ENCODE measurements around the gene USP32.
"Not testable (repeated sequence)": the region's sequence is repeated elsewhere in the genome, so short reads cannot be mapped to it uniquely, and the experiment has no call there.

Gene USP32

GRCh38 chr17:60176763-60177162, 215.2 kb downstream of the USP32 start:
- DNase-seq (ENCODE audit: low read depth in 3 of 3), result not testable (repeated sequence)

DNA sequence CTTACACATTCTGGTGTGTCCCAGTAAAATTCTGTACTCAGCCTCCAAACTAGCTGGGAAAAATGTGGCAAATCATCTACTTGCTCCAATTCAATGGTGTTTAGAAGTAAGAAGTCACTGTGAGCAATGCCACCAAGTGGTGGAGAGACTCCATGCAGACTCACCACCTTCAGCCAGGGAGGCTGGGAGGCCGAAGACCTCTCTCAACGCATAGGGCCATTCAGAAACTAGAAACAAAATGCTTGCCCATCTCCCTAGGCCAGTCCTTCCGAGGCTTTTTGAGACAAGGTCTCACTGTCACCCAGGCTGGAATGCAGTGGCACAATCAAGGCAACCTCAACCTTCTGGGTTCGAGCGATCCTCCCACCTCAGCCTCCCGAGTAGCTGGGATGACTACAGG, 217.2 kb downstream of the USP32 start:
- not testable (repeated sequence) for DNase-seq (ENCODE audit: low read depth in 3 of 3)

DNA sequence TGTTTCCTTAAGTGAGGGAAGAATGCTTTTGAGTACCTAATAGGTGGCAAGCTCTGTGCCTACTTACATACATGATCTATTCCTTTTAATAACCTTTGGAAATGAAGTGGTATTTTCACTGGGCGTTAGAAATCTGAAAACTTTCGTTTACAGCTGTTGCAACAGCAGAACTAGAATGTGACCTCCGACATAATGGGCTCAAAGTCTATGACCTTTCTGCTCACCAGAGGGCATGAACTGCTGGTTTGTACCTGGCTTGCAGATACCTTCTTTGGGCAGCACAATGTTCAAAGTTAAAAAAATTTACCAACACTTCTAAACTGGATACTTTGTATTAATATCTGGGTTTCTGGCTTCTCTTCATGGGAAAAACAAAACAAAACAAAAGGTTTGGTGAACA, 217.9 kb downstream of the USP32 start:
- DNase-seq (ENCODE audit: low read depth in 3 of 3), result no peak

GRCh38 chr17:60173304-60173819, 218.6 kb downstream of the USP32 start:
- no peak for DNase-seq (ENCODE audit: low read depth in 3 of 3)

GRCh38 chr17:60171753-60172079, 220.2 kb downstream of the USP32 start:
- no peak for DNase-seq (ENCODE audit: low read depth in 3 of 3)

- DNase-seq (ENCODE audit: low read depth in 3 of 3), result no peak
Observed at GRCh38 chr17:60170835-60171752, 220.8 kb downstream of the USP32 start.

GRCh38 chr17:60169921-60170817, 221.8 kb downstream of the USP32 start:
- DNase-seq (ENCODE audit: low read depth in 3 of 3), result no peak

DNA sequence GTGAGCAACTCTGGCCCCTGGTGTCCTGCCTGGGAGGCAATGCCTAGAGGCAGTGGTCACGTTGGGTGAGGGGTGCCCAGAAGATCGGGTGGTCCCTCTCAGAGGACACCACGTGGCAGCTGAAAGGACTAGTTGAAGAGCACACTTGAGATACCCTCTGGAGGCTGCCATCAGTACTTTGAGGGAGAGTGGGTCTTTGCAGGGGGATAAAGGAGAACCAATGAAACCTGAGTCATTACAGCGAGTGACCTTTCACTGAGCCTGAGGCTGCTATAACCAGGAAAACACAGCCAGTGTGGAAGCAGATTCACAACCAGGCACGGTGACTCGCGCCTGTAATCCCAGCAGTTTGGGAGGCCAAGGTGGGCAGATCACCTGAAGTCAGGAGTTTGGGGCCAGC, 223.3 kb downstream of the USP32 start:
- DNase-seq (ENCODE audit: low read depth in 3 of 3), result no peak

GRCh38 chr17:60167065-60167741, 224.7 kb downstream of the USP32 start:
- no peak for DNase-seq (ENCODE audit: low read depth in 3 of 3)

DNA sequence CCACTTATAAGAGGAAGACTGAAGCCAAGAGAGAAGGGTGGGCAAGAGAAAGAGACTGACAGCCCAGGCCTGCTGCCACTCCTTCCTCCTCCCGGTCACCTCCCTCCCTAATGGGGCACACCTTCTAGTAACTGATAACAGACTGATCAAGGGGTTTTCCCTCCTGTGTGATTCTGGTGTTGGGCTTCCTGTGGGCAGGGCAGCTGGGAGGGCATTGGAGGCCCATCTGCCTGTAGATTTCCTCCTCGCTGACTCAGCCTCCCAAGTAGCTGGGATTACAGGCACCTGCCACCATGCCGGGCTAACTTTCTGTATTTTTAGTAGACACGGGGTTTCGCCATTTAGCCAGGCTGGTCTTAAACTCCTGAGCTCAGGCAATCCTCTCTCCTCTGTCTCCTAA, 226.0 kb downstream of the USP32 start:
- no peak for DNase-seq (ENCODE audit: low read depth in 3 of 3)

GRCh38 chr17:60165223-60165622, 226.7 kb downstream of the USP32 start:
- DNase-seq (ENCODE audit: low read depth in 3 of 3), result no peak

GRCh38 chr17:60164697-60165096, 227.2 kb downstream of the USP32 start:
- no peak for DNase-seq (ENCODE audit: low read depth in 3 of 3)

GRCh38 chr17:60164164-60164563, 227.8 kb downstream of the USP32 start:
- DNase-seq (ENCODE audit: low read depth in 3 of 3), result no peak

DNA sequence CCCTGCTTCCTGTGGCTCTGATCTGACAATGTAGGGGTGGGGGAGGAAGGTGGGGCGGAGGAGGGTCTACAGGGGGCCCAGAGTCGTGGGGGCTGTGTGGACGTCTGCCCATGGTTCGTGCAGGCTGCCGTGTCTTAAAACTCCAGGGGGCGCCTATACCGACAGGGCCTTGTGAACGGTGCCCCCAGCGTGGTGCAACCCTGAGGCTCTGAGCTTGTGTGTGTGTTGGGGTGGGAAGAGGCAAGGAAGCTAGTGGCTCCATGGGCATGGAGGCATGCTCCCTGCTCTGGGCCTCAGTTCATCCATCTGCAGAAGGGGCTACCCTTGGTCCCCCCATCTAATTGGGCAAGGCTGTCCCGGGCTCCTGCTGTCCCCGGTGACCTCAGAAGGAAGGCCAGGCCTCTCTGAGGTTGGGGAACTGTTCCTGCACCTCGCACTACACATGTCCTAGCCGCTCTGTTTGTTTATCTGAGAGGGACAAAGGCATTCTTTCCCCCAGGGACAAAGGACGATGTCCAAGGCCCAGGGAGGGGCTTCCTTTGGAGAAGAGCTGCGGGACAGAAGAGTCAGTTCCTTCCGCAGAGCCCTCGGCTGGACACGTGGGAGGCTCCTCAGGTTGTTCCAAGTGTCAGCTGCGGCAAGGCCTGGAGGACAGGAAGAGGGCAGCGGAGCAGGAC, 228.7 kb downstream of the USP32 start:
- no peak for DNase-seq (ENCODE audit: low read depth in 3 of 3)

GRCh38 chr17:60161598-60162330, 230.2 kb downstream of the USP32 start:
- DNase-seq (ENCODE audit: low read depth in 3 of 3), result no peak

- no peak for DNase-seq (ENCODE audit: low read depth in 3 of 3)
Observed at GRCh38 chr17:60160829-60161501, 231.0 kb downstream of the USP32 start.

DNA sequence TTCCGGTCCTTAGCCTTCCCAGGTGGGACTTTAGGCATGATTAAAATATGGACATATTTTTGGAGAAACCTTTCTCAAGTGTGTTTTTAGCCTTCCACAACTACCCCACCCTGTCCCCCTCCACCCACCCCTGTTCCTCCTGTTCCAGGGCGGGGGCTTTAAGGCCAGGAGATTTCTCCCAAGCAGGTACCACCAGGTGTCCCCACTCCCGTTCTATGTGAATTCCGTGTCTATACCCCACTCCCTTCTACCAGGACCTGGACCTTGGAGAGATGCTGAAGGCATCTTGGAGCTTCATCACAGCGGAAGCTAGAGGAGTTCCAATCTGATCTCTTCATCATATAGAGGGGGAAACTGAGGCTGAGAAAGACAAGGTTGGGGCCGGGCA, 232.5 kb downstream of the USP32 start:
- DNase-seq (ENCODE audit: low read depth in 3 of 3), result no peak

GRCh38 chr17:60158751-60159478, 233.0 kb downstream of the USP32 start:
- no peak for DNase-seq (ENCODE audit: low read depth in 3 of 3)

- no peak for DNase-seq (ENCODE audit: low read depth in 3 of 3)
Observed at GRCh38 chr17:60157487-60158040, 234.4 kb downstream of the USP32 start.
